Measurements from ENCODE around the gene TLDC2.

Gene TLDC2

GRCh38 chr20:36850759-36851158 is 25.2 kb upstream of the TLDC2 start:
- no peak for DNase-seq (ENCODE audit: low read depth)

GRCh38 chr20:36851490-36851889 is 24.4 kb upstream of the TLDC2 start:
- DNase-seq (ENCODE audit: low read depth): no peak

- no peak for DNase-seq (ENCODE audit: low read depth)
Observed at GRCh38 chr20:36852187-36852586, 23.8 kb upstream of the TLDC2 start.

- DNase-seq (ENCODE audit: low read depth): no peak
Observed at GRCh38 chr20:36854348-36855240, 21.3 kb upstream of the TLDC2 start.

GRCh38 chr20:36855241-36855657 is 20.7 kb upstream of the TLDC2 start:
- no peak for DNase-seq (ENCODE audit: low read depth)

GRCh38 chr20:36856195-36856594 is 19.7 kb upstream of the TLDC2 start:
- no peak for DNase-seq (ENCODE audit: low read depth)

GRCh38 chr20:36856691-36857635 is 19.0 kb upstream of the TLDC2 start:
- no peak for DNase-seq (ENCODE audit: low read depth)

- DNase-seq (ENCODE audit: low read depth): no peak
Observed at GRCh38 chr20:36859282-36859555, 16.7 kb upstream of the TLDC2 start.

GRCh38 chr20:36859700-36860330 is 16.1 kb upstream of the TLDC2 start:
- DNase-seq (ENCODE audit: low read depth): no peak

GRCh38 chr20:36860339-36860738 is 15.6 kb upstream of the TLDC2 start:
- DNase-seq (ENCODE audit: low read depth): no peak

- no peak for DNase-seq (ENCODE audit: low read depth)
Observed at GRCh38 chr20:36860811-36861624, 14.9 kb upstream of the TLDC2 start.

GRCh38 chr20:36861625-36861874 is 14.4 kb upstream of the TLDC2 start:
- no peak for DNase-seq (ENCODE audit: low read depth)

- no peak for DNase-seq (ENCODE audit: low read depth)
Observed at GRCh38 chr20:36861875-36862801, 13.8 kb upstream of the TLDC2 start.

- no peak for DNase-seq (ENCODE audit: low read depth)
Observed at GRCh38 chr20:36862857-36863668, 12.9 kb upstream of the TLDC2 start.

- no peak for DNase-seq (ENCODE audit: low read depth)
Observed at GRCh38 chr20:36865076-36865860, 10.7 kb upstream of the TLDC2 start.

- no peak for DNase-seq (ENCODE audit: low read depth)
Observed at GRCh38 chr20:36865861-36866149, 10.1 kb upstream of the TLDC2 start.

GRCh38 chr20:36866164-36866563 is 9.8 kb upstream of the TLDC2 start:
- DNase-seq (ENCODE audit: low read depth): no peak

GRCh38 chr20:36866681-36867495 is 9.1 kb upstream of the TLDC2 start:
- DNase-seq (ENCODE audit: low read depth): no peak

Data from stimulated activated CD8-positive, alpha-beta memory T cell treated with anti-CD3 and anti-CD28 coated beads, Interleukin-12 subunit alpha, Interleukin-12 subunit beta, amount 100 ng/mL, for 4 hours (primary cell).